ENCODE measurements around the gene FSIP2.

Gene FSIP2

DNA sequence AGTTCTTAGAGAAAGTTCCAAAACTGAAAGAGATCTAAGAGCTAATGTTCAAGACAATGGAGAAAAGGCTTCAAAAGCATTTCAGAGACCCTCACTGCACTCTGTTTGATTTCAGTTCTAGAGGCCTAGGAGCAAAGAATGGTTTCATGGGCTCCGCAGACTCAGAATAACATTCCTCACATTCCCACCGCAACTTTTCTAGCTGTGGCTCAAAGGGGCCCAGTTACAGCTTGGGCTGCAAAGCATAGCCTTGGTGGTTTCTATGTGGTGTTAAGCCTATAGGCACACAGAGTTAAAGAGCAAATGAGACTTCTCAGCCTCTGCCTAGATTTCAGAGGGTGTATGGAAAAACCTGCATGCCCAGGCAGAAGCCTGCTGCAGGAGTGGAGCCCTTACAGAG is 73.0 kb downstream of the FSIP2 start:
- no peak overlapping the region for H3K14ac ChIP-seq (ENCODE audit: low read length)
- H3K36me3 ChIP-seq (replicated peaks in 1 of 2; ENCODE audit: control insufficient read depth in 2 of 2, insufficient read depth in 2 of 2, low read length in 2 of 2): peaks cover 0 to 1% of the 10 kb centered on the region in 2 donors
- no peak overlapping the region for H3K9ac ChIP-seq (ENCODE audit: low read depth, low read length, poor library complexity)
- H4K91ac ChIP-seq (ENCODE audit: low read depth, low read length, poor library complexity): no peak overlapping the region
- H3K4me3 ChIP-seq (ENCODE audit: low read length in 2 of 2): no peak overlapping the region
- H3K9me3 ChIP-seq (replicated peaks in 1 of 2; ENCODE audit: control insufficient read depth in 2 of 2, insufficient read depth in 1 of 2, low read depth in 1 of 2, low read length in 2 of 2): peaks cover 4 to 7% of the 10 kb centered on the region in 2 donors
- no peak overlapping the region for H2AFZ ChIP-seq (ENCODE audit: low read length)
- no peak overlapping the region for H3K18ac ChIP-seq (ENCODE audit: low read length)
- no peak overlapping the region for H2BK120ac ChIP-seq (ENCODE audit: low read depth, low read length)
- no peak overlapping the region for H2BK12ac ChIP-seq (ENCODE audit: low read length)
- no peak overlapping the region for H2BK15ac ChIP-seq (ENCODE audit: low read length)
- H4K8ac ChIP-seq (ENCODE audit: low read depth, low read length): no peak overlapping the region
- no peak overlapping the region for H2BK5ac ChIP-seq (ENCODE audit: low read length)
- no peak overlapping the region for H3K23ac ChIP-seq (ENCODE audit: low read depth, low read length, poor library complexity)
- H3K4me1 ChIP-seq (ENCODE audit: control insufficient read depth in 2 of 2, insufficient read depth in 1 of 2, low read depth in 1 of 2, low read length in 2 of 2): no peaks in the 10 kb centered on the region
- no peaks in the 10 kb centered on the region for H3K79me1 ChIP-seq (ENCODE audit: low read depth, low read length)
- H3K4ac ChIP-seq (ENCODE audit: low read length): no peak overlapping the region
- no peak overlapping the region for H3K4me2 ChIP-seq (ENCODE audit: insufficient read depth, low read length, poor library complexity, severe bottlenecking)
- no peaks in the 10 kb centered on the region for H3K27me3 ChIP-seq (ENCODE audit: control insufficient read depth in 3 of 3, insufficient read depth in 3 of 3, low read depth in 1 of 3, low read length in 3 of 3)
- no peak overlapping the region for H2AK5ac ChIP-seq (ENCODE audit: low read depth, low read length)
- no CpG with 5 or more reads among the region's 2 CpGs for WGBS, 2 donors (ENCODE audit: extremely low coverage in 2 of 2, insufficient read length in 2 of 2, insufficient replicate concordance in 1 of 2)
- peak; percentile 5 for DNase-seq (ENCODE audit: low spot score)
- peak overlapping the region; percentile 10 for H3K27ac ChIP-seq (replicated peaks; ENCODE audit: low read length)

DNA sequence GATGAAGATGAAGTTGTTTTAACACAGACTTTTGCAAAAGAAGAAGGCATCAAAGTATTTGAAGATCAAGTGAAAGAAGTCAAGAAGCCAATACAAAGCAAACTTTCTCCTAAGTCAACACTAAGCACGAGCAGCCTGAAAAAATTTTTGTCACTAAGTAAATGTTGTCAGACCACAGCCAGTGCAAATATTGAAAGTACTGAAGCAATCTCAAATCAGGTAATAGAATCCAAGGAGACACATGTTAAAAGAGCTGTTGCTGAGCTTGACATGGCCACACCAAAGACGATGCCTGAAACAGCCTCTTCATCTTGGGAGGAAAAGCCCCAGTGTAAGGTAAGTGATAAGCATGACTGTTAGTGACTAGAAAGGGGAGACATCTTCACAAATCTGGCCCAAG is 75.1 kb downstream of the FSIP2 start:
- Histone ChIP-seq H3K18ac (ENCODE audit: low read length) (no peak overlapping the region), H3K4me1 (ENCODE audit: control insufficient read depth in 2 of 2, insufficient read depth in 1 of 2, low read depth in 1 of 2, low read length in 2 of 2) (no peaks in the 10 kb centered on the region), H3K4me2 (ENCODE audit: insufficient read depth, low read length, poor library complexity, severe bottlenecking) (no peak overlapping the region), H4K8ac (ENCODE audit: low read depth, low read length) (no peak overlapping the region), H3K27me3 (ENCODE audit: control insufficient read depth in 3 of 3, insufficient read depth in 3 of 3, low read depth in 1 of 3, low read length in 3 of 3) (no peaks in the 10 kb centered on the region), H4K91ac (ENCODE audit: low read depth, low read length, poor library complexity) (no peak overlapping the region), H3K27ac (replicated peaks; ENCODE audit: low read length) (no peak overlapping the region), H2AK5ac (ENCODE audit: low read depth, low read length) (no peak overlapping the region), H3K14ac (ENCODE audit: low read length) (no peak overlapping the region), H3K79me1 (ENCODE audit: low read depth, low read length) (no peaks in the 10 kb centered on the region), H3K4ac (ENCODE audit: low read length) (no peak overlapping the region), H2BK5ac (ENCODE audit: low read length) (no peak overlapping the region), H3K4me3 (ENCODE audit: low read length in 2 of 2) (no peak overlapping the region), H2BK15ac (ENCODE audit: low read length) (no peak overlapping the region), H3K36me3 (replicated peaks in 1 of 2; ENCODE audit: control insufficient read depth in 2 of 2, insufficient read depth in 2 of 2, low read length in 2 of 2) (peaks cover 0 to 1% of the 10 kb centered on the region in 2 donors), H3K9me3 (replicated peaks in 1 of 2; ENCODE audit: control insufficient read depth in 2 of 2, insufficient read depth in 1 of 2, low read depth in 1 of 2, low read length in 2 of 2) (peaks cover 4 to 16% of the 10 kb centered on the region in 2 donors), H3K23ac (ENCODE audit: low read depth, low read length, poor library complexity) (no peak overlapping the region), H2BK120ac (ENCODE audit: low read depth, low read length) (no peak overlapping the region), H3K9ac (ENCODE audit: low read depth, low read length, poor library complexity) (no peak overlapping the region), H2BK12ac (ENCODE audit: low read length) (no peak overlapping the region), H2AFZ (ENCODE audit: low read length) (no peak overlapping the region)
- WGBS, 2 donors (ENCODE audit: extremely low coverage in 2 of 2, insufficient read length in 2 of 2, insufficient replicate concordance in 1 of 2): no CpG with 5 or more reads among the region's 2 CpGs
- no peak for DNase-seq (ENCODE audit: low spot score)

DNA sequence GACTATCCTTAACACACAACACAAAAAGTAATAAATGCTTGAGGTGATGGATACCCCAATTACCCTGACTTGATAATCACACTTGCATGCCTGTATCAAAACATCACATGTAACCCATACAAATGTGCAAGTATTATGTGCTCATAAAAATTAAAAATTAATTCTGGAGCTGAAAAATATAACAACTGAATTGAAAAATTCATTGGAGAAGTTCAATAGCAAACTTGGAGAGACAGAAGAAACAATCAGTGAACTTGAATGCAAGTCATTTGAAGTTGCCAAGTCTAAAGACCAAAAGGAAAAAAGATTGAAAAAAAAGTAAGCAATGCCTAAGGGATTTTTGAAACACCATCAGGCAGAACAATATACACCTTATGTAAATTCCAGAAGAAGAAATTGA is 79.4 kb downstream of the FSIP2 start:
- Histone ChIP-seq H3K18ac (ENCODE audit: low read length) (no peak overlapping the region), H3K9ac (ENCODE audit: low read depth, low read length, poor library complexity) (no peak overlapping the region), H2BK5ac (ENCODE audit: low read length) (no peak overlapping the region), H2BK120ac (ENCODE audit: low read depth, low read length) (no peak overlapping the region), H3K79me1 (ENCODE audit: low read depth, low read length) (no peaks in the 10 kb centered on the region), H3K4me3 (ENCODE audit: low read length in 2 of 2) (no peak overlapping the region), H4K8ac (ENCODE audit: low read depth, low read length) (no peak overlapping the region), H2BK12ac (ENCODE audit: low read length) (no peak overlapping the region), H3K9me3 (replicated peaks in 1 of 2; ENCODE audit: control insufficient read depth in 2 of 2, insufficient read depth in 1 of 2, low read depth in 1 of 2, low read length in 2 of 2) (peaks cover 2 to 10% of the 10 kb centered on the region in 2 donors), H2AFZ (ENCODE audit: low read length) (no peak overlapping the region), H3K27ac (replicated peaks; ENCODE audit: low read length) (no peak overlapping the region), H4K91ac (ENCODE audit: low read depth, low read length, poor library complexity) (no peak overlapping the region), H3K4me1 (ENCODE audit: control insufficient read depth in 2 of 2, insufficient read depth in 1 of 2, low read depth in 1 of 2, low read length in 2 of 2) (no peaks in the 10 kb centered on the region), H3K4me2 (ENCODE audit: insufficient read depth, low read length, poor library complexity, severe bottlenecking) (no peak overlapping the region), H2BK15ac (ENCODE audit: low read length) (no peak overlapping the region), H3K23ac (ENCODE audit: low read depth, low read length, poor library complexity) (no peak overlapping the region), H3K4ac (ENCODE audit: low read length) (no peak overlapping the region), H3K36me3 (replicated peaks in 1 of 2; ENCODE audit: control insufficient read depth in 2 of 2, insufficient read depth in 2 of 2, low read length in 2 of 2) (no peaks in the 10 kb centered on the region), H3K27me3 (ENCODE audit: control insufficient read depth in 3 of 3, insufficient read depth in 3 of 3, low read depth in 1 of 3, low read length in 3 of 3) (no peaks in the 10 kb centered on the region), H3K14ac (ENCODE audit: low read length) (no peak overlapping the region), H2AK5ac (ENCODE audit: low read depth, low read length) (no peak overlapping the region)
- no peak for DNase-seq (ENCODE audit: low spot score)

DNA sequence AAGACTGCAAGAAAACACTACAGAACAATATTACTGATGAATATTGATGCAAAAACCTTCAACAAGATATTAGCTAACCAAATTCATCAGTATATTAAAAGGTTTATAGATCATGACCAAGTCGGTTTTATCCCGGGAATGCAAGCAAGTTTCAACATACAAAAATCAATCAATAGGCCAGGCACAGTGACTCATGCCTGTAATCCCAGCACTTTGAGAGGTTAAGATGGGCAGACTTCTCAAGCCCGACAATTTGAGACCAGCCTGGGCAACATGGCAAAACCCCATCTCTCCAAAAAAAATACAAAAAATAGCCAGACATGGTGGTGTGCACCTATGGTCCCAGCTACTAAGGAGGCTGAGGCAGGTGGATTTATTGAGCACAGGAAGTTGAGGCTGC is 82.9 kb downstream of the FSIP2 start:
- Histone ChIP-seq H3K36me3 (replicated peaks in 1 of 2; ENCODE audit: control insufficient read depth in 2 of 2, insufficient read depth in 2 of 2, low read length in 2 of 2) (no peaks in the 10 kb centered on the region), H2BK15ac (ENCODE audit: low read length) (no peak overlapping the region), H3K27me3 (ENCODE audit: control insufficient read depth in 3 of 3, insufficient read depth in 3 of 3, low read depth in 1 of 3, low read length in 3 of 3) (no peaks in the 10 kb centered on the region), H3K4me3 (ENCODE audit: low read length in 2 of 2) (no peak overlapping the region), H3K79me1 (ENCODE audit: low read depth, low read length) (no peaks in the 10 kb centered on the region), H3K9ac (ENCODE audit: low read depth, low read length, poor library complexity) (no peak overlapping the region), H3K18ac (ENCODE audit: low read length) (no peak overlapping the region), H3K4me1 (ENCODE audit: control insufficient read depth in 2 of 2, insufficient read depth in 1 of 2, low read depth in 1 of 2, low read length in 2 of 2) (no peaks in the 10 kb centered on the region), H4K8ac (ENCODE audit: low read depth, low read length) (no peak overlapping the region), H2AK5ac (ENCODE audit: low read depth, low read length) (no peak overlapping the region), H3K23ac (ENCODE audit: low read depth, low read length, poor library complexity) (no peak overlapping the region), H3K9me3 (replicated peaks in 1 of 2; ENCODE audit: control insufficient read depth in 2 of 2, insufficient read depth in 1 of 2, low read depth in 1 of 2, low read length in 2 of 2) (peaks cover 2 to 10% of the 10 kb centered on the region in 2 donors), H4K91ac (ENCODE audit: low read depth, low read length, poor library complexity) (no peak overlapping the region), H2BK120ac (ENCODE audit: low read depth, low read length) (no peak overlapping the region), H3K14ac (ENCODE audit: low read length) (no peak overlapping the region), H2AFZ (ENCODE audit: low read length) (no peak overlapping the region), H2BK12ac (ENCODE audit: low read length) (no peak overlapping the region), H3K27ac (replicated peaks; ENCODE audit: low read length) (no peak overlapping the region), H3K4ac (ENCODE audit: low read length) (no peak overlapping the region), H3K4me2 (ENCODE audit: insufficient read depth, low read length, poor library complexity, severe bottlenecking) (no peak overlapping the region), H2BK5ac (ENCODE audit: low read length) (no peak overlapping the region)
- WGBS, 2 donors (ENCODE audit: extremely low coverage in 2 of 2, insufficient read length in 2 of 2, insufficient replicate concordance in 1 of 2): no CpG with 5 or more reads among the region's 3 CpGs
- DNase-seq (ENCODE audit: low spot score): no peak
